ENCODE data around the gene MCAT.
A peak's percentile ranks its signal among the peaks of the same experiment; 100 is the strongest.
"Not testable (repeated sequence)": the region's sequence is repeated elsewhere in the genome, so short reads cannot be mapped to it uniquely, and the experiment has no call there.

MCAT gene

DNA sequence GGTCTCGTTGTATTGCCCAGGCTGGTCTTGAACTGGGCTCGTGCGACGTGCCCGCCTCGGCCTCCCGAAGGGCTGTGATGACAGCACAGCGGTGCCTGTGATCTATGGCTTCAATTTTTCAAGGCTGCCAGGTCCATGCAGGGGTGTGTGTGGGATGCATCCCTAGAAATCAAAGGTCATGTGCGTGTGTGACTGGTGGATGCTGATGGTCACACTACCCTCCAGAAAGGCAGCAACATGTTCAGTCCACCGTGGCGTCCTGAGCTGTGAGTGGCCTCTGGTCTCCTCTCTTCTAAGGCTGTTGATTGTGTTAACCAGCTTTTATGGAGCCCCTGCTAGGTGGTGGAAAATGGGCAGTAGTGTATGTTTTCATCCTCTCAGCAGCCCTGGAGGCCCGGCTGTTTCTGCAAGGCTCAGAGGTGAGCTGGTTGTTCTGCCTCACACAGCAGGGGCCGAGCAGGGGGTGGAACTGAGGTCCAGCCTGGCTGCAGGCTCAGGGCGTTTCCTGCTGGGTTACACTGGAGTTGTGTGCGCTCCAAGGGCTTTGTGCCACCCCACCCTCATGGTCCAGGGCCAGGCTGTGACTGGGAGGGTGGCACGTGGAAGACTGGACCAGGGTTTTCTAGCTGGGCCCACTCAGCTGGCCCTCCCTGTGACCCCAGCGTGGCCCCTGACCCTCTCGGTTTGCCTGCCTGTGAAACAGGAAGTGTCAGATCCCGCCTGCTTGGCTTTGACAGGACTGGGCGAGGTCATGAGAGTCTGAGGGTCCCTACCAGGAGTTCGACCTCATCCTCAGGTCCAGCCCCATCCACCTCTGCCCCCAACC lies 25.0 kb downstream of the MCAT start:
- no peak for DNase-seq

DNA sequence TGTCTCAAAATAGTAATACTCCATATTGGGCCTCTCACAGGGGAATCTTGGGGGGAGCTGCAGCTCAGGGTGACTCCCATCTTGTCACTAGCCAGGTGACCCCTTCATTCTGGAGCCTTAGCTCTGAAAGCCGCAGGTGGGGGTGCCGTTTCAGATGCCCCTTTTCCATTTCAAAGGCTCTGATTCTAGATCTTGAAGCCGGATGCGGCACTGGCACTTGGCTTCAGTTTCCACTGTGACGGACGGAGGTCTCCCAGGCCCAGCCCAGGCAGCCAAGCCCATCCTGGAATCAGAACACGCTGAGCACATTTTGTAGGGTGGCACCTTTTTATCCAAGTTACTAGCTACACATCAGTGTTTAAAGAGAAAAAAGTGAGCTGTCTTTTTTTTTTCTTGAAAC lies 26.3 kb downstream of the MCAT start:
- no peak for DNase-seq

DNA sequence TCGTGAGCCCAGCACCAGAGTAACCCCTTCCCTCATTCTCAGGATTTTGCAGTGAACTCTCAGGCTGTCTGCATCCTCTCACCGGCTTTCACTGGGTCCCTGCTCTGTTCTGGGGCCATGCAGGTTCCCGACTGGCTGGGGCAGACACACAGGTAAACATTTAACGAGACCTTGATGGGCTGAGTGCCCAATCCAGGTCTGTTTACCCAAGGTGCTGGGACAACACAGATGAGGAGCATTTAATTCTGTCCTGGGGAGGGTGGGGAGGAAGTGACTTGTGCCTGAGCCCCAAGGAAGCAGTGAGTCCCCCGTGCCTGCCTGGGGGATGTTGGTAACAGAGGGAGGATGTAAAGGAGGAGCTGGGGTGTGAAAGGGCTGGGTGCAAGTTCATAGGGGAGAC lies 28.2 kb downstream of the MCAT start:
- DNase-seq = no peak

- DNase-seq = no peak
Measured at GRCh38 chr22:43113526-43114251, 29.5 kb downstream of the MCAT start.

GRCh38 chr22:43110927-43111623 lies 32.1 kb downstream of the MCAT start:
- peak; percentile 14 for DNase-seq

DNA sequence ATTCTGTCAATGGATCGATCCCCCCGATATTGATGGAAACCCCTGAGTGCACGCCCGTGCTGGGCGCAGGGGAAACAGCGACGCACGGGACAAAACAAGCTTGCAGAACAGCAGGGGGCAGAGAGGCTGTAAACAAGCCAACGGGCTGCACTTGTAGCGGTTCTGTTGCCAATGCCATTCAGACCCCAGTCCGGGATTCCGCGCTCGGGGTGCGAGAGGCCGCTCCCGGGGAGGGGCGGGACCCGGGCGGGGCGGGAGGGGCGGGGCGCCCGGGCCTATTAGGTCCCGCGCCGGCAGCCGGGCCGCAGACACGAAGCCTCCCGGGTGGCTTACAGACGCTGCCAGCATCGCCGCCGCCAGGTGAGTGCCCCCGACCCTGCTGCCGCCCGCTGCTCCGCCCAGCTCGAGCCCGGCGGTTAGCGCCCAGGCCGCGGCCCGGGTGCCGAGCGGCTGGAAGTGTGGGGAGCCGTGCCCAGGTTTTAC lies 32.7 kb downstream of the MCAT start, which contains the start of gene BIK:
Gene BIK (plus strand): TSS at position 307 of the 483 bp plus-strand sequence. CDS start 13,273 bp downstream, outside the sequence.
- peak; percentile 18 for DNase-seq

DNA sequence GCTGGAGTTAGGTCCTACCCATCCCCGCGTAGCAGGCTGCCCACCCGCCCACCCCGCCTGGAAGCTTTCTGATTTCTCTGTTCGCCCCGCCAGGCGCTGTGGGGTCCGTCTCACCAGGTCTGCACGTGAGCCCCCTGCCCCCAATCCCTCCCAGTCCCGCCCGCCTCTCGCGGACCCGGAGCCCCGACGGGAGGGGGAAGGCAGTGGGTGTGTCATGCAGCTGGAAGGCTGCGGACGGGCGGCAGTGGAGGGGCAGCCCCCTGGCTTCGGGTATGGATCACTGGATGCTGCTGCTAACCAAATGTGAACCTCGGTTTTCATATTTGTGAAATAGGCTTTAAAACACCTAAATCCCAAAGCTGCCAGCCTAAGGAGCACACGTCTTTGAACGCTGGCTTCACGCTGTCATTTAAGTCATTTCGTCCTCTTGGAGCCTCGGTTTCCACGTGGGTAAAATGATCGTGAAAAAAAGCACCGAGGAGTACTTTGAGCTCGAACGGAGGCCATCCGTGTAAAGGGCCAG lies 33.2 kb downstream of the MCAT start:
- DNase-seq = no peak

DNA sequence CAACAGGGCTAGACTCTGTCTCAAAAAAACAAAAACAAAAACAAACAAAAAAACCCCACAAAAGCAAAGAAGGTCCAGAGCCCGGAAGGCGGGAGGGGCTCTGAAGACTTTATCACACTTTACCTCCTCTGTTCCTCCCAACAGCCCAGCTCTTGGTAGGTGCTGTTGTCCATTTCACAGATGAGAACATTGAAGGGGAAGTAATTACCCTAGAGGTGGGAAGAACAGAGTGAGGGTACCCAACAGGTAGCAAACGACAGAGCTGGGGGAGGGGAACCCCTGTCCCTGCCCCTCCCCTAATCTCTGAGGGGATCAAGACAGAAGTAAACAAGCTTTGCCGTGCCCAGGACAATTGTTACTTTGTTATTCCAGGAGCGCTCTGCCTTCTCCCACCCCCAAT lies 33.7 kb downstream of the MCAT start:
- DNase-seq = no peak

- DNase-seq = no peak
Measured at GRCh38 chr22:43106302-43106701, 36.9 kb downstream of the MCAT start.

DNA sequence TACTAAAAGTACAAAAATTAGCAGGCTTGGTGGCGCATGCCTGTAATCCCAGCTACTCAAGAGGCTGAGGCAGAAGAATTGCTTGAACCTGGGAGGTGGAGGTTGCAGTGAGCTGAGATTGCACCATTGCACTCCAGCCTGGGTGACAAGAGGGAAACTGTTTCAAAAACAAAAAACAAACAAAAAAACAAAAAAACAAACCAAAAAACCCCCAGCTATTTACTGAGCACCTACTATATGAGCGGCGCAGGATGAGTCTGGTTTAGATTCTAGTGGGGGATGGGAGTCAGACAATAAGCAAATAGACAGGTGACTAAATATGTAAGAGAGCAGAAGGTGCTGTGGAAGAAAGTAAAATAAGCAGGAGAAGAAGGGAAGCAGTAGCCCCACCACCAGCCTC lies 38.2 kb downstream of the MCAT start:
- DNase-seq = not testable (repeated sequence)

GRCh38 chr22:43104056-43104625 lies 39.1 kb downstream of the MCAT start:
- DNase-seq = peak; percentile 26

DNA sequence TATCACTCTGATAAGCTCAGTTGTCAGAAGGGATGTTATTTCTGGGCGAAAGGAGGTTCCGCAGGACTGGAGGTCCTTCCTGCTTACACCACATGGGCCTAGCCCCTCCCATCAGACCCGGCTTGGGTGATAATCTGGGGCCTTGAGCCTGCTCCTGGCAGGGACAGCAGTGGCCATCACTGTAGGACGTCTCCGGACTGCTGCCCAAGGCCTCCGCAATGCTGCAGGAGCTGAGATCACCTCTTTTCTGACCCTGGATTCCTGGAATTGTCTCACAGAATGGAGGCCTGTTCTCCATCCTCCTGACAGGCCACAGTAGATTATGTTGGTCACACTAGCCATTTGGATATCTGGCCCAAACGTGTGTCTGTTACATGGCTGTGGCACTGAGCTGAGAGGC lies 41.9 kb downstream of the MCAT start:
- DNase-seq = no peak

- no peak for DNase-seq
Measured at GRCh38 chr22:43100225-43100624, 43.0 kb downstream of the MCAT start.

- no peak for DNase-seq
Measured at GRCh38 chr22:43099095-43099494, 44.1 kb downstream of the MCAT start.

- no peak for DNase-seq
Measured at GRCh38 chr22:43098356-43098755, 44.8 kb downstream of the MCAT start.

DNA sequence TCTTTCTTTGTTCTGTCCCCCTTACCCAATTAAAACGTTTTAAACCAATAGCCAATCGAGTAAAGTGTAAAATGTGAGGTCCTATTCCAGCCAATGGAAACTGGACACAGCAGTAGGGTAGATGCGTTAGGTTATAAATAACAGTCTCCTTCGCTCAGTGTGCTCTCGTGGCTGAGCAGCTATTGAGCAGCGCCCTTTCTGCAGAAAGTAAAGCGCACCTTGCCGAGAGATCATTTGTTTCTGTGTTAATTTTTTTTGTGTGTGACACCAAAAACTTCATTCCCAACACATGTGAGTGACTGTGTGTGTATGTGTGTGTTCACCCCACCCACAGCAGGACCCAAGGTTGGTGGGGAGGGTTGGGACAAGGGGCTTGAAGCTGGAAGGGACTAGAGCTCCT lies 46.8 kb downstream of the MCAT start:
- no peak for DNase-seq

DNA sequence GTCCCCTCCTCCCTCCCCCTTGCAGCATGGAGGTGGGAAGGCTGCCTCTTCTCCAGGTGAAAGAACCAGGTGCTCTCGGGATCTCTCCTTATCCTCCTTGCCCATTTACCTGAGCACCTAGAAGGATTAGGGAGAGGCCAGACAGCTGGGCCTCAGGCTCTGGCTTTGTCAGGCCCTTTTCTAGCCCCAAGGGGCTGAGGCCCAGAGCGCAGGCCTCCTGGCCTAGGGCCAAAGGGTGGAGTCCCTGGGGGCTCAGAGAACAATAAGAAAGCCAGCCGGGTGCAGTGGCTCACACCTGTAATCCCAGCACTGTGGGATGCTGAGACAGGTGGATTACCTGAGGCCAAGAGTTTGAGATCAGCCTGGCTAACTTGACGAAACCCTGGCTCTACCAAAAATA lies 48.6 kb downstream of the MCAT start:
- no peak for DNase-seq

DNA sequence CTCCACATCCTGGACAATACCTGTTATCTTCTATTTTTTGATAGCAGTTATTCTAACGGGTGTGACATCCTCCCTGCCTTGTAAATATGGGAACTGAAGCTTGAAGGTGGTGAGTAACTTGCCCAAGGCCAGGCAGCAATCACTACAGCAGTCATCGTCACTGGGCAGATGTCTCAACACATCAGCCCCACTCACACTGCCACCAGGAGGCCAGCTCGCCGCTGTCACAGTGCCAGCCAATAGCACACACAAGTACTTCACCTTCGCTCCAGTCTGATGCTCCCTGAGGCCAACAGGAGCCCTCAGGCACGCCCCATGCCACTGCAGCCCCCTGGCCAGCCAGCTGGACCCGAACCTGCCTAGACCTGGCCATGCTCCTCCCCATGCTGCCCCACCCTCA lies 49.1 kb downstream of the MCAT start:
- no peak for DNase-seq

- no peak for DNase-seq
Measured at GRCh38 chr22:43092085-43092484, 51.1 kb downstream of the MCAT start.

DNA sequence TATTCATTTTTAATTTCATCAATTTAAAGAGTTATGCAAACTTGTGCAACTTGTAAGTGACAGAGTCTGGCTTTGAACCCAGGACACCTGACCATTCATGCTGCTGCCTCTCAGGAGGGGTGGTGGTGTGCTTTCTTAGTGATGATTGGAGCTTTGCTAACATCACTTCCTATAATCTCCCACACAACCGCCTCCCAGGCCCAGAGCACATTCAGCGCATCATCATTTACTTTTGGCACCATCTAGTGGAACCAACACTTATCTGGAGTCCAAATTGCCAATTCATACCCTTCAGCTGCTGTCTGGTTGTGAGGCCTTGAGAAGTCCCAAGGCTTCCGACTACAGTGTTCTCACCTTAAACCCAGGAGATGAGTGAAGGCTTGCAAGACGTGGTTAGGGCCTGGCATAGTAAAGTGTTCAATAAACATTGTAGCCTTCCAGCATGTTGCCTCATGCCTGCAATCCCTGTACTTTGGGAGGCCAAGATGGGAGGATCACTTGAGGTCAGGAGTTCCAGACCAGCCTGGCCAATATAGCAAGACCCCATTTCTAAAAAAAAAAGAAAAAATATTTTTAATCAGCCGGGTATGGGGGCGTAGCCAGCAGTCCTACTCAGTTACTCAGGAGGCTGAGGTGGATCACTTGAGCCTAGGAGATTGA lies 52.9 kb downstream of the MCAT start:
- DNase-seq = peak; percentile 63

DNA sequence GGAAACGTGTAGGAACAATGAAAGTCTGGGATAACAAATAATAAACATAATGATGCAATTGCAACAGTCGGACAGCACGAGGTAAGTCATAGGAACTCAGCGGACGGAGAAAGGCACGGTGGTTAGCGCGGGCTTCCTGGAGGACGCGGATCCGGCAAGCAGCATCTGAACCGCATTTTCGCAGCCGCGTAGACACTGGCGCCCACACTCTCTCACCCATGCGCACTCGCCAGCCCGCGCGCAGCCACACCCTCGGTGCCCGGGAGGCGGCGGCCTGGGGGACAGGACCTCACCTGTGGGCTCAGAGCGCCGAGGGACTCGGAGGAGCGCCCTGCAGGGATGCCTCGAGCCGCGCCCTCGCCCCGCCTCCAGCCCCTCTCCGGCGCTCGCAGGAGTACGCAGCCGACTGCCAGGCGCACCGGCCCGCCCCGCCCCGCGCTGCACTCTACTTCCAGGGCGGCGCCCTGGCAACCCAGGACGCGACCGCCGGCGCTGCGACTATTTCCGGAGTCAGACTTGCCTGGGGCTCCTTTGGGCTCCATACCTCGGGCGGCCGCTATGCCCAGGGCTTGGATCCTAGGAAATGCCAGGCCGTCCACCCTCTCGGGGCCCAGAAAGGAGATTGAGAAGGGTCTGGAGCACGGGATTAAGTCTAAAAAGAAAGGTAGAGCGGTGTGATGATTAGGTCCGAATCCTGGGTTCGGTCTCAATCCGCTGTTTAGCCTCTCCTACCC lies 54.0 kb downstream of the MCAT start, which contains the start of gene TTLL1:
Gene TTLL1 (minus strand): TSS at position 408 of the 734 bp plus-strand sequence. CDS start 13,805 bp downstream, outside the sequence.
- DNase-seq = peak; percentile 92
